Activated CD8-positive, alpha-beta memory T cell treated with anti-CD3 and anti-CD28 coated beads, Interleukin-2, amount 50 U/mL, for 24 hours (primary cell): ENCODE data around the gene ZC3H8.
A peak's percentile ranks its signal among the peaks of the same experiment; 100 is the strongest.
"Not testable (repeated sequence)": the region's sequence is repeated elsewhere in the genome, so short reads cannot be mapped to it uniquely, and the experiment has no call there.

ENCODE experiments used
- DNase-seq: peaks from one replicate; pipeline ENCODE4 v3.0.0-alpha.2; 2020; ENCODE audit errors: extremely low read depth

The ZC3H8 gene

DNA sequence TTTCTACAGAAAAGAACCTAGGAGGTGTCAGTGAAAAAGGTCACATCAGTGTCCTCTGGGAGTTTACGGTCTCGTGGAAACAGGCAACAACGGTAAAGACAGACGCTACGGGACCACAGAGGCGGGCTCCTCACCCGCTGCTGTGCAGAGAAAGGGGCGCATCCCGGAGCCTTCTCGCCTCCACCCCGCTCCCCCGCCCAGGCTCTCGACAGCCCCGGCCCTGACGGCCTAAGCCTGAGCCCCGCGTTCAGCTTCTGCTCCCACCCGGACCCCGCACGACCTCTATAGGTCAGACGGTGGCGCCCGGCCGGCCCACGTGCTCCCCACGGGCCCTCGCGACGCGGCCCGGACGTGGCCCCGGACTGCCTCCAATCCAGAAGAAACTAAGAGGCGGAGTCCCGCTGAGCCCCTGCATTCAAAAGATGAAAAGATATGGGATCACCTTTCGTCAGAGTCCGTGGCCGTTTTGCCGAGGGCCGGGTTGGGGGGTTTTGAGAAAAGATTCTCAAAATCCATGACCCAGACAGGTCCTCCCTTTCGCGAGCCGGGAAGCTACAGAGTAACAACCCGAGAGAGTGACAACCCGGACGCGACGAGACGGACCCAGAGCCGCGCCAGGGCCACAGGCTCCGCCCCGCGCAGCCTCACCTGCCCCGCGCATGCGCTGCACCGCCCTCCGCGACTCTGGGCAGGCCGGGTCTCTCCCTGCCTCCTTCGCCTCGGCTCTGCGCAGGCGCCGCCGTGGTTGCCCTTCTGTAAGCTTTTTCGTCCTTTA is at the start of gene ZC3H8:
TSS of gene ZC3H8 (minus strand) at position 577 of the 775 bp plus-strand sequence. CDS start at position 516, 61 bp downstream.
- DNase-seq = peak; percentile 88

DNA sequence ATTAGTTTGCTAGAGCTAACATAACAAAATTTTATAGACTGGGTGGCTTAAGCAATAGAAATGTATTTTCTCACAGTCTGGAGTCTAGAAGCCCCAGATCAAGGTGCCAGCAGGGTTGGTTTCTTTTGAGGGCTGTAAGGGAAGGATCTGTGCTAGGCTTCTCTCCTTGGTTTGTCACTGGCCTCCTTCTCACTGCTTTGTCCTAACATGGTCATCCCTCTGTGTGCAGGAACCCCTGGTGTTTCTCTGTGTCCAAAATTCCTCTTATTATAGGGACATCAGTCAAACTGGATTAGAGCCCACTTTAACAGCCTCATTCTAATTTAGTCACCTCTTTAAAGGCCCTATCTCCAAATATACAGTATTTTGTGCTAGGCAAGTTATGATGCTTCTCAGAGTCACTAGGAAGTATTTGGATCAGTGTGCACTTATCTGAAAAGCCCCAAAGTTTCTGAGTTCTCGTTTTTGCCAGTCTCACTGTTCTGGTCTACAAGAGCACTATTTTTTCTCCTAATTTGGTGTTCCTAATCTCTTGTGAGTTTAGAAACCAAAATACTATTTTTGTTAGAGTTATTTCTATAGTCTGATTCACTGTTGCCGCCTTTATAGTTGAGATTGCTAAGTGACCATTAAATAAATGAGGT is 49.6 kb upstream of the ZC3H8 start:
- no peak for DNase-seq

DNA sequence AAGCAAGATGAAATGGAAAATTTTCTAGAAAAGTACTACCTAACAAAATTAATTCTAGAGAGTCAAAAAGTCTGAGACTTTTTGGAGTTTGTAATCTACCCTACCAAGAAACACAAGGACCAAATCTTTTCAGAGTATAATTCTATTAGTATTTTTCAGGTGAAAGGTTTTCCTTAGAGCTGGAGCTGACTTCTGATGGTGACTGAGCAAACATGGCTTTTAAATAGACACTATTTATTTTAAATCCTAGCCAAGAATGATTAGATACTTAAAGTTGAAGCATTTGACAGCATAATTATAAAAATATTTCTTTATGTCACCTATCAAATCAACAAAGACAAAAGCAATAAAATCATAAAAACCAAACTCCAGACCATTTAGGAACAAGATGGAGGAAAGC is 47.1 kb upstream of the ZC3H8 start:
- DNase-seq = no peak

DNA sequence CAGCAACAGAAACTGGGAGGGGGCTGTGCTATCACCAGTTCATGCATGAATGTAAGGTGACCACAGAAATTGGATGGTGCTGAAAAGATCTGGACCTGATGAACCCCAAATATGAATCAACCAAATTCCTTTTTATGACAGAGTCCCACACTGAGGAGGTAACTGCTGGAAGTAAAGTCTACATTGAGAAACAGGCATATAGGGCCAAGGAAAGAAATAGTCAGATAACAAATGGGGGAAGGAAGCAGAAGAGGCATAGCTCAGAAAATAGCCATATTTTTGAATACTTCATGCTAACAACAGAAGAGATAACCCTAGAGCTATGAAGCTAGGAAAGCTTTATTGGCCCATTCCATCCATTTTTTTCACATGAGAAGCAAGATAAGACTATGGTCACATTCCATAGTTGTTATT is 46.3 kb upstream of the ZC3H8 start:
- DNase-seq = no peak

DNA sequence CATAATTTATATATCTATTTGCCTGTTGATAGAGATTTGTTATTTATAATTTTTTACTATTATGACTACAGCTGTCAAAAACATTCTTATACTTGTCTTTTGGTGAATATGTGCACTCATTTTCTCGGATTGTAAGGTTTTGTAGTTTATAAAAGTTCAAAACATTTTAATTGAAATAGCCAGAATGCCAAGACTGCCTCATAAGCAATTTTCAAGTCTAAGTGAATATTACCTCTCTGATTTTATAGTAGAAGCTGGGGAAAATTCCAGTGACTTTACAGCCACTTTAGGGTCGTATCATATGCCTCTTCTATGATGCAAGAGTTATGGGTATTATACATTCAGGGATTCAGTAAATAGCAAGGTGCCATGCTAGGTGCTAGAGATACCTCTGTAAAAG is 41.6 kb upstream of the ZC3H8 start:
- DNase-seq = no peak

DNA sequence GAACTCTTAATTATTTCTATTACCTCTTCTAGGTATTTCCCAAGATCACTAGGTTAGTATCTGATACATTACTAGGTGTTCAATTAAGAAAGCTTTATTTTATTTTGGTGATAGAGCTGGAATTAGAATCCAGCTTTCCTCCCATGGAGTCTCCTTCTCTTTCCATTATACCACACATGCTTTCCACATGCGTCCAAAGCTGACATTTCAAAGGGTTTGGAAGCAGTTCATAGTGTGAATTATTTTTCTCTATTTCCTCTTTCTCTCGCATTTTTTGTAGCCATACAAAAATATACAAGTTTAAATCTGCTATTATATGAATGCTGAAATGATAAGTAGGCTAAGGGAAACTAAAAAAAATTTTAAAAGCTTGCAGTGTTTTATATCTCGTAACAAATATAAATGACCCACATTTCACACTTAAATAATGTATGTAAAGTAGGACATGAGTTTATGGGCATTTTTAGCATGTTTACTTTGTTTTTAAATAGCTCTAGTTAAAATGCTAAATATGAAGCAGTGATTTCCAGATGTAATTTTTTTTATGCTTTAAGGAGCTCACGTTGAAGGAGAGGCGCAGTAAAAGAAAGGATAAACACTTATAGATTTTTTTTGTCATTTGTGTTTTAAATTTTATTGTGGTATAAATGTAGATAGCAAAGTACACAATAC is 40.7 kb upstream of the ZC3H8 start:
- DNase-seq = no peak

DNA sequence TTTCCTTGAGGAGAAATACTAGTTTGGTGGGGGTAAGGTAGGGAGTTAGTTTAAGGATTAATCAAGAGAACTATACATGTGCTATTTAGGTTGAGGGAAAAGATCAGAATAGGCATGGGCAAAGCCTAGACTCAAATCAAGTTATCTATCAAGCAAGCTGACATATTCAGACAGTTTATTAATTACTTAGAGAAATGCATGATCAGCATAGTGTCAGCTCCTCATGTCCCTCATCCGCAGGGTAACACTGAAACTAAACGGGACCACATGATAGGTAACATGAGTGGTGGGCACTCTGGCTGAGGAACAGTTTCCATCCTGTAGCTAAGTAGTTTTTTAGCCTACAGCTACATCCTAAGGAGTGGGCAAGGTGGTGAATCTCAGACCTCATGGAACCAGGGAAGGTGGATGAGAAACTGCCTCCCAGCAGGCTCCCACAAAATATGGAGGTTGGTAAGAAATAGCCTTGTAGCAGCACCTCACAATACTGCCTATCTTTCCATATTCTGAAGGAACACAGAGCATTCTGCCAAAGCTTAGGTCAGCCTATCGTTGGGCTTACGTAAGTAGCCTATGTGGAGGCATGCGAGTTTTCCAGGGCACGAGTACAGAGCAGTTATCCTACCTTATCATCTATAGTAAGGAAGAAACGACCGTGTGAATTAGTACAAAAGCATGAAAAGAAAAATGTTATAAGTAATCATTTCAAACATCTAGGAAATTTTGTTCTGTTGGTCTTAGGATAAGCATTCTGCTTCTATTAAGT is 39.0 kb upstream of the ZC3H8 start:
- DNase-seq = no peak

DNA sequence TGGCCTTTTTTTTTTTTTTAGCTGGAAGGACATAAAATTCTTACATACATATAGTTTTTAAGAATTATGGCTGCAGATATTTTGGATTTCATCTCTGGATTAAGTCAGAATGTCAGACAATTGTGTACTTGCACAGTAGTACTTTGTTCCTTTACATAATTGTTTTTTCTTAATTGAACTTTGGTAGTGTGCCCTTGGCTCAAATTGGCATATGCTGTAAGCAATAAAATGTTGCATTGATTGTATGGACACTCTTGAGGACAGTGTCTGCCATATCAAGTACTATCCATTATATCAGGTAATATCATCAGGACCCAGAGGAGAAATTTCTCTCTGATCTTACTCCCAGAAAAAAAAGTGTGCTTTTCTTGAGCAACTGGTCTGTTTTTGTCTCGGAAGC is 35.8 kb upstream of the ZC3H8 start:
- no peak for DNase-seq

DNA sequence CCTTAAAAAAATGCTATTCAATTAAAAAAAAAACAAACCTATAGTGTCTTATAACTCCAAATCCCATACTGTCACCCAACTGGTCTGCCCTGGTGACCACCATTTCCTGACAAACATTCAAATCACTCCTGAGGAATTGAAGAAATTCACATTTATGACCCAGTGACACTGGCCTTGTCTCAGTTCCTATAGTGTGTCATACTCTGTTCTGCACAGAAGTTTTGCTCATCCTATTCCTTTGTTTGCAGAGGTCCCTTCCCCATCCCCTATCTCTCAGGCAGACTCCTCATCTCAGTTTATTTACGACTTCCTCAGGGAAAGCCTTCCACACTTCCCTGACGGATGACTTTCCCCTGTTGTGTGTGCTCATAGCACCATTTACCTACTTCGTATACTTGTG is 35.2 kb upstream of the ZC3H8 start:
- DNase-seq = no peak

DNA sequence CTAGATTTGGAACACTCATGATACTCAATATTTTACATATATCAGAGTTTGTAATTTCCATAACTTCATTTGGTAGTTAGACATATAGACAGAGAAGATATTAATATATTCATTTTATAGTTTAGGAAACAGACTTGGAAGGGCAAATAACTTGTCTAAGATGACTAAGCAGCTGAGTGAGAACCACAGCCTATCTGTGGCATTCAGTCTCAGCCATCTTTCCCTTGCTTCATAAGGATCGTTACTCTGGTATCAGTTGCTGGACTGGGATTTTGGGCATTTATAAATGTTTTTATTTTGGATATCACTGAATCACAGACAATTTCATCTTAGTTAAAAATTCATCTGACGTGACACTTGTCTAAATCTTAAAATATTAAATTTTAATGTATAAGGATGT is 28.7 kb upstream of the ZC3H8 start:
- DNase-seq = not testable (repeated sequence)

DNA sequence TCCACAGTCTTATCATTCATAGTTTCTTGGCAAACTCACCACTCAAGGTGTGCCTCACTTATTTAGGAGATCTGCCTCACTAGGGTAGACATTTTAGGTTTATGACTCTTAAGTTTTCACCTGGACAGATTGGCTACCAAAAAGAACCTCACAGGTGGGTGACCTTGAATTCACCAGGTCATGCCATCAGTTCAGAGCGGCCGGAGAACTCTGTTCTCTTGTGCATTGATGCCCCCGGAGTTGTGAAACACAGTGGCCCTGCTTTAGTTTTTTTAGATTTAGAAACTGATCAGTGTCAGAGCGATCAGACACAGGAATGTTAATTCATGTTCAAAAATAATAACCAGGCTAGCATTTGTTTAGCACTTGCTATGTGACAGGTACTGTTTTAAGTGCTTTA is 27.2 kb upstream of the ZC3H8 start:
- not testable (repeated sequence) for DNase-seq

DNA sequence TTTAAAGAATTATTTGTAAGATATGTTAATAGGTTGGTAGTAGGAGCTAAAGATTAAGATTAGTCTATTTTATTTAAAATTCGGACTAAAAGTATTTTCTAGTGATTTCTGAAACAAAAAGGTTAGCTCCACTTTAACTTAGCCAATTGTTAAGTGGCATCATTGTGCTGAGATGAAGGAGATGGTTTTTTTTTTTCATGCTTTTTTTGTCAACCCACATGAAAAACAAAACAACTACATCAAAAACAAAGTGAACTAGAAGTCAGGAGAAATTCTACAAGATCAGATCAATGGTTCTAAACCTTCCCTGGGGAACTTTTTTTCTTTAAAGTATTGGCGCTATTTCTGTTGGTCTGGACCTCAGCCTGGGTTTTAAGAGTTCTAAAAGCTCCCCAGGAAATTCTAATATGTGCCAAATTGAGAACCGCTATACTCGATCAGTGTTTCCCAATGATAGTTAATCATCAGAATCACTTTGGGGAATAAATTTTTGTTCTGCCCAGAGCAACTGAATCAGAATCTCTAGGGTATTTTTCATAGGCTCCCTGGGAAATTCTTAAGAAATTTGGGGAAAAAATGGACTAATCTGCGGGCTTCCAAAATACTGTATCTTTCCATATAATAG is 22.9 kb upstream of the ZC3H8 start:
- no peak for DNase-seq

DNA sequence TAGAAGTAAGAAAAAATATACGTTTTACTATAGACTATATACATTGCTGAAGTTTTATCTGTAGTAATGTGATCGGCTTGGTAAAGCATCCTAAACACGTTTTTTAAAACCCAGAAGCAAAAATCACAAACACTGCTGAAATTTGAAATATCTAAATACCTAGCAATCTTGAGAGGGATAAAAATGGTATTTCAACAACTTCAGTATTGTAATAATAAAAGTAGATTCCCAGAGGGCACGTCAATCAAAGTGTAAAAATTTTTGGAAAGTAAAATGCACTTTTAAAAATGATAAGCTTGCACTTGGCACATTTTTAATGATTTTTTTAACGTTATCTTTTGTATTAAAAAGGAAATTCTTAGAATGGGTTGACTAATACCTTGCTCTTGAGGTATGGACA is 22.1 kb upstream of the ZC3H8 start:
- no peak for DNase-seq

DNA sequence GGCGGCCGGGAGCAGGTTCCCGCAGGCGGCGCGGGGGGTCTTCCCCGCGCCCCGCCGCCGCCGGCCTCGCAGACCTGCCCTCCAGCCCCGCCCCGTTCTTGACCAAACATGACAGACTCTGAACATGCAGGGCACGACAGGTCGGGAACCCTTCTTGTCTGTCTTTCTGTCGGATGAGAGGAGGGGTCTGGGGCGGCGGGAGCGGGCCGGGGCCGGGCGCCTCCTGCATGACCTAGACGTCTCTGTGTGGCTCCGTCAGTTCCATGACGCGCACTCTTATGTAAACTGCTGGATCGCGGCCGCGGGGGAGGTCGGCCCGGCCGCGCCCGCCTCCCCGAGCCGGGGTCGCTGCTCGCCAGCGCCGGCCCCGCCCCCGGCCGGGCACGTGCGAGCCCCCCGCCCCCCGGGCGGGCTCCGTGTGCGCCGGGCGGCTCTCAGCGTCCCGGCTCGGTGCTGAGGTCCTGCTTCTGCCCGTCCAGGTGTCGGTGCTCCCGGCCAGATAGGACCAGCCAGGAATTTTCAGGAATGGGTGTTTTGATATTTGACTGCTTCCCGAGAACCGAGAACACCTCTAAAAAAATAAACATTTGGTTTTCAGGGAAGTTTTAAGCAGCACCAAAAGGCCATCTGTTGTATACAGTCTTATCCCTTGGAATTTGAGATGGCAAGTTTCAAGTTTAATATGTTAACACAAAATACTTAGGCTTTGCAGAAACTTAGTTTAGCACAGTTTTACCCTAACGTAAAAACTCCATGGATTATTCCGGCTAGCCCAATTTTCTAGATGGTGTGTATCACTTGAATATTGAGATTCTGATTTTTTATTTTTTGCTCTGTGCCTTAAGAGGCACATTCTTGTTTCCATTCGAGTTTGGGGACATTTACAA is 21.3 kb upstream of the ZC3H8 start:
- peak; percentile 41 for DNase-seq

DNA sequence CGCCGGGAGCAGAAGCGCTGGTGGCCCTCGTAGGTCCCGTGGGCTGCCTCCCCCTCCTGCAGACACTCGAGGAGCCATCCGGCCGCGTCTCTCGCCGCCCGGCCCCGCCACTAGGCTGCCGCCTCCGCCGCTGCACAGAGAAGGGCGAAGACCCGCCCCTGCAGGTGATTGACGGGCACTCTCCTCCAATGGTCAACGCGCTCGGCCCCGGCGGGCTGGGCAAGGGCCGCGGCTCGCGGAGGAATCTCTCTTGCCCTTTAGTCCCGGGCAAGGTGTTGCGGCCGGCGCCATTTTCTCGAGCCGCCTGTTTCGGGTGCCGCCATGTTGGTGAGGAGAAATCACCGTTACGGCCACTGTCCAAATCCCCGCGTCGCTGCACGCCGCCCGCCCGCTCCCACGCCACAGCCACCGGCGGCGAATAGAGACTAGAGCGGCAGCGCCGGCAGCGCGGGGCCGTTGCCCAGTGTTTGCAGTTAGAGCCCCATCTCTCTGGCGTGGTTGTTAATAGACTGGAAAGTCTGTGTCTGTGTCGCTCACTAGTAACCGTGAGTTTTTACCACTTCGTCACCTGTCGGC is 20.6 kb upstream of the ZC3H8 start, which contains the start of gene ZC3H6:
TSS of gene ZC3H6 (plus strand) at position 287 of the 576 bp plus-strand sequence. CDS start 398 bp downstream, outside the sequence.
- peak; percentile 99 for DNase-seq

DNA sequence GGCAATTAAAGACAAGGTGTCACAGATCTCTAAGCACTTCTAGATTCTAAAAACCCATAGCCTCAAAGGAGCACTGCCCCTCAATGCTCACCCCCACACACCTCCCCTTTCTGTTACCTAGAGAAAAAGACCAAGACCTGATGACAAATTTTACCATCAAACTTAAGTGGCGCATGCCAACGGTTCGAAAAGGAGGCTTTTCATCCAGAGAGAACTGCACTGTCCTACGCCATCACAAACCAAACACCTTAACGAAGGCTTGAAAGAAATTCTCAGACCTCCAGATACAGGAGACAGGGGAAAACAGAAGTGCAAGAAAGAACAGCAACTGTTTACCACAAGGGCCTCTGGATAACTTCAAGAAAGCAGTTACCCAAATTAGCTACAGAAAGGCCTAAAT is 18.5 kb upstream of the ZC3H8 start:
- DNase-seq = no peak

DNA sequence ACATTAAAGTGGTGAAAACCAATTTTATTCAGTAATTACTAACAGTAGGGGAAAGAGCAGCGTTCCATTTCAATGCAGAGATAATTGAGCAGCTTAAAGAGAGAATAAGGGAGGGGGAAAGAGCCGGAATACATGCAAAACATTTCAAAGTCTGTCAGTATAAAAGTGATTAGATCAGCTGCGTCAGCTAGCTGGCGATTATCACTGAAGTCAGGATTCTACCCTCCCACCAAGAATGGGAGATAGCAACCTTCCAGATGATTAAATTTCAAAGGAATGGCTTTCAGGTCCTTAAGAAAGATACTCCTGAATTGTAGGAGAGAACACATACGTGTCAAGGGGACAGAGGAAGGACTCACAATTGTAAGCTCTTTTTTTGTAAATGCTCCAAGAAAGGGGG is 17.8 kb upstream of the ZC3H8 start:
- no peak for DNase-seq

DNA sequence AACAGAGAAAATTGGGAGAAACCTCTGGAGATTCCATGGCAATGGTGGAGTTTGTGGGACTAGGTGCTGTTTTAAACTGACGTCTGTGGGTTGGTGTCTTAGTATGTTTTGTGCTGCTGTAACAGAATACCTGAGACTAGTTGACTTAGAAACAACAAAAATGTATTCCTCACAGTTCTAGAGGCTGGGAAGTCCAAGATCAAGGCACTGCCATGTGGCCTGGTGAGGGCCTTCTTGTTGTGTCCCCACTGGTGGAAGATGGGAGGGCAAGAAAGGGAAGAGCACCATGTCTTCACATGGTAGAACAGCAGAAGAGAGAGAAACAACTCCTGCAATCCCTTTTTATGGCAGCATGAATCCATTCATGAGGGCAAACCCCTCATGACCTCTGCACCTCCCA is 13.7 kb upstream of the ZC3H8 start:
- no peak for DNase-seq

DNA sequence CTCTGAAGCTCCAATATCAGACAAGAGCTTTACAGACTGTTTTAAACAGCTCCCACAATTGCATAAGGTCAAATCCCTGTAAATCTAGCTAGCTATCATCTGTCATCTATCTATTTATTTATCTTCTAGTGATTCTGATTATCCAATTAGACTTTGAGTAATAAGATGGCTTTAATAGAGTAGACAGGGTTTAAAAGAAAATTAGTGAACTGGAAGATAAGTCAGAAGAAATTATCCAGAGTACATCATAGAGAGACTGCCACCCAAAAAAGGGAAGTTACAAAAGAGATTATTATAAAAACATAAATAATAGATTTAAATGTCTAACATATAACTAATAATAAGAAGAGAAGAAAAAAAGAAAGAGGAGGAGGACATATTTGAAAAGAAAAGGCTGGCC is 8.0 kb upstream of the ZC3H8 start:
- no peak for DNase-seq

DNA sequence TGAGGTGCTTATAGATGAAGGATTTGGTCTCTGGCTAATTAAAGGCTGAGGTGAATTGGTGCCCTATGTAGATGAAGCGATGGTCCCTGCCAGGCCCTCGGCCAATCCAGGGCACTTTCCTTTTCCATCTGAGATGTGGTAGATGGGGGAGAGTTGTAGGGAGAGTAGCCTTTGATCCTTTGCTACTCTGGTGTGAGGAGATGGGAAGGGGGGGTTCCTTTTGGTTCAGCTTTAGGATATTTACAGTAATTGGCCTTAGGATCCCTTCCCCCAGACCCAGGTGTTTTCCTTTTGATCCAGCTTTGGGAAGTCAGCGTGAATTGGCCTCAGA is 5.4 kb upstream of the ZC3H8 start:
- DNase-seq = no peak
